Measurements from ENCODE around the gene SURF6. TPM values are rescaled to one million over a fixed set of nuclear protein-coding genes. Genes with fewer than 3 reads are reported as not detected.
"Not testable (repeated sequence)": the region's sequence is repeated elsewhere in the genome, so short reads cannot be mapped to it uniquely, and the experiment has no call there.

Gene SURF6
- total RNA-seq, 1 experiment from 2014 or later = 5.6 TPM

DNA sequence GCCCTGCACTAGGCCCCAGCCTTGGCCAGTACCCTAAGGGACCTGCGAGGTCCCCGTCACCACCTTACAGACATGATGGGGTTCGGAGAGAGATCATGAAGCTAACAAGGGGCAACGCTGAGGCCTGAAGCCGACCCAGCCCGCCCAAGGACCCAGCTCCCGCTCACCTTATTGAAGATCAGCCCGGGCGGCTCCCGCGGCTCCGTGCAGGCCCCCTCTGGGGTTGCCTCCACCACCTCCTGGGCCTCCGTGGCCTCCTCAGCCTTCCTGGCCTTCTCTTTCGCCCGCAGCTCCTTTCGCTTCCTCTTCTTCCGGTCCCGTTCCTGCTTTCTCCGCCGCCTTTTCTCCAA is 3.6 kb downstream of the SURF6 start:
- no peak overlapping the region for H3K9ac ChIP-seq (ENCODE audit: low read length)
- H3K9me2 ChIP-seq (replicated peaks; ENCODE audit: insufficient read depth, low read length) = no peaks in the 10 kb centered on the region
- H3K4me1 ChIP-seq (ENCODE audit: low read length) = peaks cover 14% of the 10 kb centered on the region
- H3K79me2 ChIP-seq (ENCODE audit: low read length) = peaks cover 21% of the 10 kb centered on the region
- no peak overlapping the region for H3K27ac ChIP-seq (ENCODE audit: low read length)
- no peak overlapping the region for H3K4me2 ChIP-seq (ENCODE audit: low read depth, low read length, poor library complexity, severe bottlenecking)
- no peak for DNase-seq
- H4K20me1 ChIP-seq (ENCODE audit: insufficient read depth, low read depth, low read length) = peaks cover 25% of the 10 kb centered on the region
- no peaks in the 10 kb centered on the region for H3K27me3 ChIP-seq (ENCODE audit: low read length)
- no peak overlapping the region for H2AFZ ChIP-seq (ENCODE audit: low read length)
- peaks cover 21% of the 10 kb centered on the region; the same call in 1 of the 2 replicates for H3K36me3 ChIP-seq (ENCODE audit: insufficient read depth, low read length)
- no peak overlapping the region for H3K4me3 ChIP-seq (ENCODE audit: low read length)
- no peaks in the 10 kb centered on the region for H3K9me3 ChIP-seq (ENCODE audit: low read length)

- DNase-seq = no peak
- H3K36me3 ChIP-seq (ENCODE audit: insufficient read depth, low read length) = peaks cover 21% of the 10 kb centered on the region; the same call in 1 of the 2 replicates
- H3K4me1 ChIP-seq (ENCODE audit: low read length) = peaks cover 14% of the 10 kb centered on the region
These were observed 4.2 kb downstream of the SURF6 start for GRCh38 chr9:133331641-133332380.

GRCh38 chr9:133331221-133331620 is 4.8 kb downstream of the SURF6 start:
- DNase-seq = no peak
- no peaks in the 10 kb centered on the region for H3K9me2 ChIP-seq (replicated peaks; ENCODE audit: insufficient read depth, low read length)
- no peak overlapping the region for H3K9ac ChIP-seq (ENCODE audit: low read length)
- H2AFZ ChIP-seq (ENCODE audit: low read length) = no peak overlapping the region
- no peak overlapping the region for H3K27ac ChIP-seq (ENCODE audit: low read length)
- H3K79me2 ChIP-seq (ENCODE audit: low read length) = peaks cover 21% of the 10 kb centered on the region
- H3K27me3 ChIP-seq (ENCODE audit: low read length) = no peaks in the 10 kb centered on the region
- H3K36me3 ChIP-seq (ENCODE audit: insufficient read depth, low read length) = peaks cover 21% of the 10 kb centered on the region; the same call in 1 of the 2 replicates
- no peak overlapping the region for H3K4me3 ChIP-seq (ENCODE audit: low read length)
- H4K20me1 ChIP-seq (ENCODE audit: insufficient read depth, low read depth, low read length) = peaks cover 25% of the 10 kb centered on the region
- peaks cover 10% of the 10 kb centered on the region for H3K4me1 ChIP-seq (ENCODE audit: low read length)
- no peaks in the 10 kb centered on the region for H3K9me3 ChIP-seq (ENCODE audit: low read length)
- no peak overlapping the region for H3K4me2 ChIP-seq (ENCODE audit: low read depth, low read length, poor library complexity, severe bottlenecking)

More at GRCh38 chr9:133331641-133332380, 4.2 kb downstream of the SURF6 start:
- Histone ChIP-seq H3K79me2 (ENCODE audit: low read length) (peaks cover 21% of the 10 kb centered on the region), H3K4me3 (ENCODE audit: low read length) (no peak overlapping the region), H3K9me3 (ENCODE audit: low read length) (no peaks in the 10 kb centered on the region), H3K9me2 (replicated peaks; ENCODE audit: insufficient read depth, low read length) (no peaks in the 10 kb centered on the region), H3K27ac (ENCODE audit: low read length) (no peak overlapping the region), H3K27me3 (ENCODE audit: low read length) (no peaks in the 10 kb centered on the region), H3K4me2 (ENCODE audit: low read depth, low read length, poor library complexity, severe bottlenecking) (no peak overlapping the region), H4K20me1 (ENCODE audit: insufficient read depth, low read depth, low read length) (peaks cover 25% of the 10 kb centered on the region), H3K9ac (ENCODE audit: low read length) (no peak overlapping the region), H2AFZ (ENCODE audit: low read length) (no peak overlapping the region)

DNA sequence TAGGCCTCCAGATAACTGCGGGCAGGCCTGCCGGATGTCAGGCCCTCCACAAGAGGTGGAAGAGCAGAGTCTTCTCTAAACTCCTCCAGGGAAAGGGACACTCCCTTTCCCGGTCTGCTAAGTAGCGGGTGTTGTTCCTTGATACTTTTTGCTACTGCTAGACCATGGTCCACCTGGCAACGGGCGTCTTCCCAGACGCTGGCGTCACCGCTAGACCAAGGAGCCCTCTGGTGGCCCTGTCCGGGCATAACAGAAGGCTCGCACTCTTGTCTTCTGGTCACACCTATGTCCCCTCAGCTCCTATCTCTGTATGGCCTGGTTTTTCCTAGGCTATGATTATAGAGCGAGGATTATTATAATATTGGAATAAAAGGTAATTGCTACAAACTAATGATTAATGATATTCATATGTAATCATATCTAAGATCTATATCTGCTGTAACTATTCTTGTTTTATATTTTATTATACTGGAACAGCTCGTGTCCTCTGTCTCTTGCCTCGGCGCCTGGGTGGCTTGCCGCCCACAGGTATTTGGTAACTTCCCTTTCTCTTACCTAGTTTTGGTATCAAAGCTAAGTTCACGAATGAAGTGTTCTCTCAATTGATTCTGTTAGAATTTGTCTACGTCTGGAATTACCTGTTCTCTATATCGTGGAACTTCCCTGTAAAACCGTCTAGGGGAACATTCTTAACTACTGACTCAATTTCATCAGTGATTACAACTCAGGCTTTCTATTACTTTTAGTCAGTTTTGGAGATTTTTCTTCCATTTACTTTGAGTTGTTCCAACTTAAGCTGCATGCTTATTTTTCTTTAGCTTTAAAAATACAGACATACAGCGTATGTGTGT is 6.5 kb downstream of the SURF6 start:
- not testable (repeated sequence) for H3K27me3 ChIP-seq (ENCODE audit: low read length); H2AFZ ChIP-seq (ENCODE audit: low read length); H3K4me1 ChIP-seq (ENCODE audit: low read length); H3K9ac ChIP-seq (ENCODE audit: low read length); H3K9me2 ChIP-seq (replicated peaks; ENCODE audit: insufficient read depth, low read length); H3K9me3 ChIP-seq (ENCODE audit: low read length); H3K4me3 ChIP-seq (ENCODE audit: low read length); H3K79me2 ChIP-seq (ENCODE audit: low read length); H3K4me2 ChIP-seq (ENCODE audit: low read depth, low read length, poor library complexity, severe bottlenecking); DNase-seq; H3K27ac ChIP-seq (ENCODE audit: low read length)
- Histone ChIP-seq H3K36me3 (ENCODE audit: insufficient read depth, low read length) (peaks cover 18% of the 10 kb centered on the region; the same call in 1 of the 2 replicates), H4K20me1 (ENCODE audit: insufficient read depth, low read depth, low read length) (peaks cover 24% of the 10 kb centered on the region)

DNA sequence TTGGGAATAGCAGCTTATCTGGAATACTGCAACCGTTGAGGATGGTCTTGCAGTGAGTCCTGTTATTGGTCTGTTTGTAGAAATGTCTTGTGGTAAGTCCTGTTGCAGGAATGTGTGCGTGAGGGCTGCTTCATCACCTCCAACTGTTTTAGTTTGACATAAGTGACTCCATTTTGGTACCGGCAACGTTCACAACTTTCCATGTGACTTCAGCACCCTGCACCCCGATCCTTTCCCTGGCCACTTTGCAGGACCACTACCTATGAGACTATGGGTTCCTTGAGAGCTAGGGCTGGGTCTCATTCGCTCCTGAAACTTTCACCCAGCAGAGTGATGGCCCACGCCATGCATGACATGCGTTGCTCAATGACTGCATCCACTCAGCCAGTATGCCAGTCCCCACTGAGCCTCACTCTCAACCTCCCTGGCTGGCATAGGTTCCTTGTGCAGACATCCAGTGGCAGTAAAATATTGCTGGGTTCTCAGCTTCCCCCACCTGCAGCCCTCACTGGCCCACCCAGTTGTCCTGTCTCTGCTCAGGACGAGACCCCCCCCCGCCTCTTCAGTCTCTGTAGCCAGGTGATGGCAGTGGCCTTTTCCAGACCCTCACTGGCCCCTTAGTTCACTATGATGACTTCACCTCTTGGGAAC is 8.0 kb downstream of the SURF6 start:
- no peaks in the 10 kb centered on the region for H3K79me2 ChIP-seq (ENCODE audit: low read length)
- no peak overlapping the region for H3K4me2 ChIP-seq (ENCODE audit: low read depth, low read length, poor library complexity, severe bottlenecking)
- H3K27me3 ChIP-seq (ENCODE audit: low read length) = no peaks in the 10 kb centered on the region
- no peak overlapping the region for H3K9ac ChIP-seq (ENCODE audit: low read length)
- H4K20me1 ChIP-seq (ENCODE audit: insufficient read depth, low read depth, low read length) = peaks cover 10% of the 10 kb centered on the region
- no peaks in the 10 kb centered on the region for H3K9me3 ChIP-seq (ENCODE audit: low read length)
- H3K27ac ChIP-seq (ENCODE audit: low read length) = no peak overlapping the region
- no peak overlapping the region for H3K4me3 ChIP-seq (ENCODE audit: low read length)
- no peaks in the 10 kb centered on the region for H3K4me1 ChIP-seq (ENCODE audit: low read length)
- no peak overlapping the region for H2AFZ ChIP-seq (ENCODE audit: low read length)
- H3K36me3 ChIP-seq (ENCODE audit: insufficient read depth, low read length) = peaks cover 4% of the 10 kb centered on the region; the same call in 1 of the 2 replicates
- H3K9me2 ChIP-seq (replicated peaks; ENCODE audit: insufficient read depth, low read length) = no peaks in the 10 kb centered on the region
- DNase-seq = peak; percentile 42

DNA sequence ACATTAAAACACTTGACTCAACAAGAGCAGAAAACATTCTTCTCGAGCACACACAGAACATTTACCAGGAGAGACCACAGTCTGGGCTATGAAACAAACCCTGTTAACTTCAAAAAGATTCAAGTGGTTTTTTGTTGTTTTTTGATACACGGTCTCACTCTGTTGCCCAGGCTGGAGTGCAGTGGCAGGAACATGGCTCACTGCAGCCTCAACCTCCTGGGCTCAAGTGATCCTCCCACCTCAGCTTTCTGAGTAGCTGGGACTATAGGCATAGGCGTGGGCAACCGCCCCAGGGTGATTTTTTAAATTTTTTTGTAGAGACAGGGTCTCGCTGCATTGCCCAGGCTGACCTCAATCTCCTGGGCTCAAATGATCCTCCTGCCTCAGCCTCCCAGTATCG is 9.0 kb downstream of the SURF6 start:
- not testable (repeated sequence) for H2AFZ ChIP-seq (ENCODE audit: low read length); H3K4me2 ChIP-seq (ENCODE audit: low read depth, low read length, poor library complexity, severe bottlenecking); H3K4me1 ChIP-seq (ENCODE audit: low read length); H3K9me2 ChIP-seq (replicated peaks; ENCODE audit: insufficient read depth, low read length); H3K9ac ChIP-seq (ENCODE audit: low read length); H3K9me3 ChIP-seq (ENCODE audit: low read length); DNase-seq; H3K4me3 ChIP-seq (ENCODE audit: low read length); H3K79me2 ChIP-seq (ENCODE audit: low read length); H3K36me3 ChIP-seq (ENCODE audit: insufficient read depth, low read length); H3K27ac ChIP-seq (ENCODE audit: low read length); H3K27me3 ChIP-seq (ENCODE audit: low read length)
- H4K20me1 ChIP-seq (ENCODE audit: insufficient read depth, low read depth, low read length) = peaks cover 10% of the 10 kb centered on the region

GRCh38 chr9:133323991-133324703 is 11.8 kb downstream of the SURF6 start:
- Histone ChIP-seq H3K4me1 (ENCODE audit: low read length) (no peaks in the 10 kb centered on the region), H3K79me2 (ENCODE audit: low read length) (no peaks in the 10 kb centered on the region), H3K27me3 (ENCODE audit: low read length) (no peaks in the 10 kb centered on the region), H3K9me3 (ENCODE audit: low read length) (no peaks in the 10 kb centered on the region), H3K4me3 (ENCODE audit: low read length) (no peak overlapping the region), H4K20me1 (ENCODE audit: insufficient read depth, low read depth, low read length) (0 out of 2 replicates have a peak, but pooled peaks cover 4% of the 10 kb centered on the region), H3K27ac (ENCODE audit: low read length) (no peak overlapping the region), H3K9me2 (replicated peaks; ENCODE audit: insufficient read depth, low read length) (no peaks in the 10 kb centered on the region), H3K9ac (ENCODE audit: low read length) (no peak overlapping the region), H3K36me3 (ENCODE audit: insufficient read depth, low read length) (no peaks in the 10 kb centered on the region), H3K4me2 (ENCODE audit: low read depth, low read length, poor library complexity, severe bottlenecking) (no peak overlapping the region), H2AFZ (ENCODE audit: low read length) (no peak overlapping the region)
- no peak for DNase-seq
